HepG2 (cell line): ENCODE measurements around the gene SARNP. TPM values are rescaled to one million over a fixed set of nuclear protein-coding genes. Genes with fewer than 3 reads are reported as not detected.

Experiments
- ATAC-seq: fragments of 200-7000 bp; cut with Tn5 transposase; 3 replicates; pipeline ENCODE4 v1.9.1; 2020; ENCODE audit warnings: mild to moderate bottlenecking, moderate library complexity
- BruUV-seq: library from RNA; stranded (reverse); fragments of 400-500 nt; replicated peaks from 2 replicates; lab custom pipeline; 2021; lab: Mats Ljungman, UMichigan
- CTCF ChIA-PET: fragments of 300-600 bp; formaldehyde crosslinking; extraction: SDS; loops from one replicate; lab custom pipeline; 2021; ENCODE audit warnings: low total read pairs, inconsistent platforms, low intra/inter-chr PET ratio; lab: Yijun Ruan, JAX
- POLR2A ChIA-PET: fragments of 350-600 bp; sonication (Branson Sonifier 250); formaldehyde crosslinking; loops from one replicate; lab custom pipeline; 2020; ENCODE audit warnings: antibody characterized with exemption, inconsistent platforms; lab: Yijun Ruan, JAX
- DNase-seq: peaks from one replicate; pipeline ENCODE4 v3.0.0-alpha.2; 2015; ENCODE audit warnings: low spot score
- FAIRE-seq: peaks from 3 replicates; lab custom pipeline; 2011; peaks lifted over from hg19 to GRCh38; lab: Jason Lieb, UNC
- H2AFZ ChIP-seq: one replicate; pipeline ENCODE4 v1.6.1; 2011; ENCODE audit warnings: low read length, inconsistent platforms
- H3K27ac ChIP-seq: fragments of 300-600 bp; 3 replicates; pipeline ENCODE4 v1.8.0; 2011; ENCODE audit warnings: mixed run types, mild to moderate bottlenecking, mixed read lengths, low read length, inconsistent platforms; ENCODE audit not compliant: insufficient read depth; ENCODE audit errors: extremely low read length
- H3K27me3 ChIP-seq, 2 experiments: fragments of 200-600 bp in 1 of 2; 2 replicates in 1 of 2; 3 replicates in 1 of 2; pipeline versions ENCODE4 v1.6.0 to v1.8.0; 2011; ENCODE audit warnings: low read length in 2 of 2, mild to moderate bottlenecking in 2 of 2, moderate library complexity in 2 of 2, inconsistent platforms in 1 of 2; ENCODE audit not compliant: insufficient read depth in 2 of 2, control insufficient read depth in 1 of 2
- H3K36me3 ChIP-seq, 2 experiments: fragments of 200-600 bp in 1 of 2; replicated peaks in 1 of 2; 2 replicates in 1 of 2; 3 replicates in 1 of 2; pipeline versions ENCODE4 v1.5.1 to v1.8.0; 2011; ENCODE audit warnings: low read length in 2 of 2, inconsistent platforms in 1 of 2; ENCODE audit not compliant: insufficient read depth in 2 of 2, control insufficient read depth in 1 of 2
- H3K4me1 ChIP-seq: 2 replicates; pipeline ENCODE4 v1.5.1; 2012; ENCODE audit warnings: low read length, inconsistent platforms; ENCODE audit not compliant: insufficient read depth
- H3K4me2 ChIP-seq: 2 replicates; pipeline ENCODE4 v1.6.0; 2011; ENCODE audit warnings: low read depth, low read length, inconsistent platforms
- H3K4me3 ChIP-seq, 3 experiments: fragments of 200-600 bp in 1 of 3; sonication (generic), shearing (Covaris generic) in 1 of 3; replicated peaks in 1 of 3; 2 replicates each; pipeline ENCODE4 v1.5.1; 2011 to 2016; ENCODE audit warnings: low read length in 3 of 3, inconsistent platforms in 2 of 3, low read depth in 2 of 3, mild to moderate bottlenecking in 2 of 3, control low read depth in 1 of 3, mixed read lengths in 1 of 3; ENCODE audit not compliant: insufficient read depth in 1 of 3
- H3K79me2 ChIP-seq: one replicate; pipeline ENCODE4 v1.6.1; 2011; ENCODE audit warnings: low read length, inconsistent platforms; ENCODE audit not compliant: insufficient read depth
- H3K9ac ChIP-seq: 2 replicates; pipeline ENCODE4 v1.6.0; 2011; ENCODE audit warnings: mild to moderate bottlenecking, low read depth, low read length, inconsistent platforms; ENCODE audit not compliant: insufficient read depth
- H3K9me3 ChIP-seq: 2 replicates; pipeline ENCODE4 v1.5.1; 2012; ENCODE audit warnings: mild to moderate bottlenecking, low read length
- H4K20me1 ChIP-seq: 2 replicates; pipeline ENCODE4 v1.6.0; 2011; ENCODE audit warnings: inconsistent platforms, mild to moderate bottlenecking, low read length, moderate library complexity; ENCODE audit not compliant: insufficient read depth
- BHLHE40 ChIP-seq: IDR thresholded peaks from 2 replicates; pipeline ENCODE4 v1.6.1; 2011; ENCODE audit warnings: low read length, improper control_type of control experiment
- NCOA2 ChIP-seq: sonication (generic); formaldehyde crosslinking; IDR thresholded peaks from 2 replicates; pipeline ENCODE4 v1.8.0; 2022; ENCODE audit warnings: inconsistent platforms
- SMAD9 ChIP-seq: sonication (generic); formaldehyde crosslinking; IDR thresholded peaks from 2 replicates; pipeline ENCODE4 v1.5.1; 2020; ENCODE audit warnings: mild to moderate bottlenecking, missing genetic modification reagents
- SMARCE1 ChIP-seq: fragments of 450-650 bp; IDR thresholded peaks from 2 replicates; pipeline ENCODE4 v1.6.1; 2017; ENCODE audit warnings: borderline replicate concordance
- STAG1 ChIP-seq: sonication (generic); formaldehyde crosslinking; IDR thresholded peaks from 2 replicates; pipeline ENCODE4 v1.4.0; 2020; ENCODE audit warnings: missing genetic modification reagents
- THAP11 ChIP-seq: IDR thresholded peaks from 2 replicates; pipeline ENCODE4 v1.6.1; 2016; ENCODE audit warnings: missing biosample characterization, missing genetic modification reagents
- ZFP36 ChIP-seq: fragments of 150-350 bp; IDR thresholded peaks from 2 replicates; pipeline ENCODE4 v1.6.1; 2018; ENCODE audit warnings: borderline replicate concordance, low read length, low read depth; ENCODE audit not compliant: partially characterized antibody
- ZNF746 ChIP-seq: sonication (generic); formaldehyde crosslinking; IDR thresholded peaks from 2 replicates; pipeline ENCODE4 v1.8.0; 2022; ENCODE audit warnings: mild to moderate bottlenecking, missing genetic modification reagents
- ZSCAN20 ChIP-seq: sonication (generic); formaldehyde crosslinking; IDR thresholded peaks from 2 replicates; pipeline ENCODE4 v1.4.0; 2020; ENCODE audit warnings: missing genetic modification reagents, mild to moderate bottlenecking, borderline replicate concordance
- WGBS: methylation state at CpG from one replicate; pipeline ENCODE4 v1.1.6; 2017; ENCODE audit warnings: low lambda C conversion rate; 5-methylcytosine and 5-hydroxymethylcytosine counted together
- in situ Hi-C: cut with HindIII; loops from 2 replicates; pipeline ENCODE4 v1.10.0; 2017; ENCODE audit warnings: low pct_unique_long_range_greater_than_20kb; ENCODE audit not compliant: extremely low pct_ligation_motif_present
- intact Hi-C: fragments of 100-400 bp; cut with micrococcal nuclease; formaldehyde crosslinking; loops from one replicate; pipeline ENCODE4 v1.10.0; 2022; ENCODE audit not compliant: unreplicated experiment
- polyA plus RNA-seq, 8 experiments: library from polyadenylated mRNA; depleted of rRNA in 3 of 8; stranded (reverse) in 7 of 8; unstranded in 1 of 8; fragments of >200 nt; fragmentation: Illumina TruSeq in 4 of 8; extraction: Trizol in 4 of 8; gene quantifications; 2 replicates each; pipeline versions ENCODE4 v1.2.1 to v1.2.3, GENCODE V29; 2011 to 2016; ENCODE audit warnings: low read depth in 4 of 8, missing spikeins in 1 of 8, mixed read lengths in 1 of 8; ENCODE audit not compliant: insufficient read depth in 1 of 8
- total RNA-seq, 5 experiments: library from RNA; depleted of rRNA; stranded (reverse); fragments of >200 nt; fragmentation: Illumina TruSeq; extraction: Trizol; gene quantifications; 2 replicates each; pipeline ENCODE4 v1.2.3, GENCODE V29; 2016; ENCODE audit warnings: low read depth in 1 of 5
- TF ChIP-seq, protein P1 (sequence below): sonication (generic); formaldehyde crosslinking; IDR thresholded peaks from 2 replicates; pipeline ENCODE4 v1.4.0; 2020; ENCODE audit warnings: missing genetic modification reagents, borderline replicate concordance
- TF ChIP-seq, protein P2 (sequence below): sonication (generic); formaldehyde crosslinking; IDR thresholded peaks from 2 replicates; pipeline ENCODE4 v1.5.0; 2020; ENCODE audit warnings: mild to moderate bottlenecking, missing genetic modification reagents, moderate library complexity
- TF ChIP-seq, protein P3 (sequence below): sonication (generic); formaldehyde crosslinking; conservative IDR thresholded peaks from 2 replicates; pipeline ENCODE4 v1.5.0; 2020; ENCODE audit warnings: missing genetic modification reagents
- TF ChIP-seq, protein P4 (sequence below): sonication (generic); formaldehyde crosslinking; IDR thresholded peaks from 2 replicates; pipeline ENCODE4 v1.4.0; 2020; ENCODE audit warnings: missing genetic modification reagents

The SARNP gene
- total and polyA plus RNA-seq, 2 of the 13 experiments (the other 11 are each of a cell fraction or from before 2014, with no cell fraction given) = 59.0 to 95.4 TPM

DNA sequence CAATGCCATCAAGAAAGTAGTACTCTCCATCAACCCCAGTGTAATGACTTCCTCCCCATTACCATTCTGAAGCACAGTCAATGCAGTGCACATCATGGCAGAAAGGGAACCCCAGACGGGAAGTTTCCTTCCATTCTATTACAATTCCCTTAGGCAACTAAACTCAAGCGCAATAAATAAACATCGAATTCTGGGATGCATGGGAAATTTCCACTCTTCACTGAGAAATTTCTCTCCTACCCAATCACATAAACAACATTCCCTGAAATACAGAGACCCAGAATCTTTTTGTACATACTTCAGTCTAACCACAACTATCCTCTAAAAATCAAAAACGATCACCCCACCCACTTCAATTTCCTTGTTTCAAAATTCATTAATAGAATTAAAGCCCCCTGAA lies 20.0 kb downstream of the SARNP start (continued):
- TF ChIP-seq THAP11 (no peak), SMARCE1 (no peak)

DNA sequence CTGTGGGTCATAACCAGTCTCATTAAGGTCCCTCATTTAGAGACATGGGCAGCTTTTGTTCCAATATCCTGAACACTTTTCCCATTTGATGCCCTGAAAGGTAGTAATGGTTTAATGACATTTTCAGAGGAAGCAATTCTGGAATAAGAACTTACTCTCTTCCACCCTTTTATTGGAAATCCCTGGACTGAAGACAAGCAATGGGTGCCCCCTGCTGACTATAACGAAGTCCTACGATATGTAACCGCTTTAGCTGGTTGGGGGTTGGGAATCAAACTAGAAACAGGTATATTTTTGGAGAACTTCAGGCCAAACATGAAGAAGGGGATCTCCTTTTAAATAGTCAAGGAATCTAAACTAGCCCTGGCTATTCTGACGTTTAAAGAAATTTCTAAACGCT lies 20.5 kb downstream of the SARNP start:
- FAIRE-seq (peak; percentile 52), DNase-seq (peak; percentile 51), ATAC-seq (peak; percentile 43; the same call in 2 of the 3 replicates)
- Histone ChIP-seq H3K79me2 (no peaks in the 10 kb centered on the region), H3K36me3 (peaks cover 11 to 89% of the 10 kb centered on the region in 2 experiments), H3K27me3 (no peaks in the 10 kb centered on the region), H3K4me2 (no peak overlapping the region), H3K9me3 (no peaks in the 10 kb centered on the region), H3K4me3 (no peak overlapping the region), H3K27ac (no peak overlapping the region), H4K20me1 (no peaks in the 10 kb centered on the region; the same call in 1 of the 2 replicates), H2AFZ (no peak overlapping the region), H3K9ac (no peak overlapping the region), H3K4me1 (no peaks in the 10 kb centered on the region)
- intact Hi-C loops = loop anchor here (1.0 kb wide), 1 partner anchor 58 kb away; no protein-coding TSS in a partner anchor
- no TSS peak for BruUV-seq
- CTCF ChIA-PET = interaction anchor here (2.0 kb wide), 1 partner anchor 58 kb away, joined by 15 read pairs; no protein-coding TSS in a partner anchor
- POLR2A ChIA-PET = interaction anchor here (1.0 to 1.2 kb wide), 3 partner anchors 21 to 58 kb away, joined by 3 read pairs; partner anchors contain the start of genes DNAJC14, ORMDL2 and SARNP
- WGBS = 81% methylated on average over 5 of the region's 5 CpGs
- in situ Hi-C loops = loop anchor here (5.0 kb wide), 1 partner anchor 60 kb away; no protein-coding TSS in a partner anchor
- TF ChIP-seq, protein P1, sequence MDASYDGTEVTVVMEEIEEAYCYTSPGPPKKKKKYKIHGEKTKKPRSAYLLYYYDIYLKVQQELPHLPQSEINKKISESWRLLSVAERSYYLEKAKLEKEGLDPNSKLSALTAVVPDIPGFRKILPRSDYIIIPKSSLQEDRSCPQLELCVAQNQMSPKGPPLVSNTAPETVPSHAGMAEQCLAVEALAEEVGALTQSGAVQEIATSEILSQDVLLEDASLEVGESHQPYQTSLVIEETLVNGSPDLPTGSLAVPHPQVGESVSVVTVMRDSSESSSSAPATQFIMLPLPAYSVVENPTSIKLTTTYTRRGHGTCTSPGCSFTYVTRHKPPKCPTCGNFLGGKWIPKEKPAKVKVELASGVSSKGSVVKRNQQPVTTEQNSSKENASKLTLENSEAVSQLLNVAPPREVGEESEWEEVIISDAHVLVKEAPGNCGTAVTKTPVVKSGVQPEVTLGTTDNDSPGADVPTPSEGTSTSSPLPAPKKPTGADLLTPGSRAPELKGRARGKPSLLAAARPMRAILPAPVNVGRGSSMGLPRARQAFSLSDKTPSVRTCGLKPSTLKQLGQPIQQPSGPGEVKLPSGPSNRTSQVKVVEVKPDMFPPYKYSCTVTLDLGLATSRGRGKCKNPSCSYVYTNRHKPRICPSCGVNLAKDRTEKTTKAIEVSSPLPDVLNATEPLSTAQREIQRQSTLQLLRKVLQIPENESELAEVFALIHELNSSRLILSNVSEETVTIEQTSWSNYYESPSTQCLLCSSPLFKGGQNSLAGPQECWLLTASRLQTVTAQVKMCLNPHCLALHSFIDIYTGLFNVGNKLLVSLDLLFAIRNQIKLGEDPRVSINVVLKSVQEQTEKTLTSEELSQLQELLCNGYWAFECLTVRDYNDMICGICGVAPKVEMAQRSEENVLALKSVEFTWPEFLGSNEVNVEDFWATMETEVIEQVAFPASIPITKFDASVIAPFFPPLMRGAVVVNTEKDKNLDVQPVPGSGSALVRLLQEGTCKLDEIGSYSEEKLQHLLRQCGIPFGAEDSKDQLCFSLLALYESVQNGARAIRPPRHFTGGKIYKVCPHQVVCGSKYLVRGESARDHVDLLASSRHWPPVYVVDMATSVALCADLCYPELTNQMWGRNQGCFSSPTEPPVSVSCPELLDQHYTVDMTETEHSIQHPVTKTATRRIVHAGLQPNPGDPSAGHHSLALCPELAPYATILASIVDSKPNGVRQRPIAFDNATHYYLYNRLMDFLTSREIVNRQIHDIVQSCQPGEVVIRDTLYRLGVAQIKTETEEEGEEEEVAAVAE = no peak
- TF ChIP-seq, protein P2, sequence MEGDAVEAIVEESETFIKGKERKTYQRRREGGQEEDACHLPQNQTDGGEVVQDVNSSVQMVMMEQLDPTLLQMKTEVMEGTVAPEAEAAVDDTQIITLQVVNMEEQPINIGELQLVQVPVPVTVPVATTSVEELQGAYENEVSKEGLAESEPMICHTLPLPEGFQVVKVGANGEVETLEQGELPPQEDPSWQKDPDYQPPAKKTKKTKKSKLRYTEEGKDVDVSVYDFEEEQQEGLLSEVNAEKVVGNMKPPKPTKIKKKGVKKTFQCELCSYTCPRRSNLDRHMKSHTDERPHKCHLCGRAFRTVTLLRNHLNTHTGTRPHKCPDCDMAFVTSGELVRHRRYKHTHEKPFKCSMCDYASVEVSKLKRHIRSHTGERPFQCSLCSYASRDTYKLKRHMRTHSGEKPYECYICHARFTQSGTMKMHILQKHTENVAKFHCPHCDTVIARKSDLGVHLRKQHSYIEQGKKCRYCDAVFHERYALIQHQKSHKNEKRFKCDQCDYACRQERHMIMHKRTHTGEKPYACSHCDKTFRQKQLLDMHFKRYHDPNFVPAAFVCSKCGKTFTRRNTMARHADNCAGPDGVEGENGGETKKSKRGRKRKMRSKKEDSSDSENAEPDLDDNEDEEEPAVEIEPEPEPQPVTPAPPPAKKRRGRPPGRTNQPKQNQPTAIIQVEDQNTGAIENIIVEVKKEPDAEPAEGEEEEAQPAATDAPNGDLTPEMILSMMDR = peak; percentile 62
- no peak for TF ChIP-seq ZSCAN20 (CRISPR knock-in tag)
- TF ChIP-seq NCOA2 (CRISPR knock-in tag) = no peak
- TF ChIP-seq ZFP36 = no peak
- TF ChIP-seq STAG1 (CRISPR knock-in tag) = peak; percentile 56
- no peak for TF ChIP-seq BHLHE40
- no peak for TF ChIP-seq SMAD9 (CRISPR knock-in tag)
- TF ChIP-seq, protein P3, sequence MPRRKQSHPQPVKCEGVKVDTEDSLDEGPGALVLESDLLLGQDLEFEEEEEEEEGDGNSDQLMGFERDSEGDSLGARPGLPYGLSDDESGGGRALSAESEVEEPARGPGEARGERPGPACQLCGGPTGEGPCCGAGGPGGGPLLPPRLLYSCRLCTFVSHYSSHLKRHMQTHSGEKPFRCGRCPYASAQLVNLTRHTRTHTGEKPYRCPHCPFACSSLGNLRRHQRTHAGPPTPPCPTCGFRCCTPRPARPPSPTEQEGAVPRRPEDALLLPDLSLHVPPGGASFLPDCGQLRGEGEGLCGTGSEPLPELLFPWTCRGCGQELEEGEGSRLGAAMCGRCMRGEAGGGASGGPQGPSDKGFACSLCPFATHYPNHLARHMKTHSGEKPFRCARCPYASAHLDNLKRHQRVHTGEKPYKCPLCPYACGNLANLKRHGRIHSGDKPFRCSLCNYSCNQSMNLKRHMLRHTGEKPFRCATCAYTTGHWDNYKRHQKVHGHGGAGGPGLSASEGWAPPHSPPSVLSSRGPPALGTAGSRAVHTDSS (CRISPR knock-in tag) = no peak
- TF ChIP-seq ZNF746 = no peak
- TF ChIP-seq, protein P4, sequence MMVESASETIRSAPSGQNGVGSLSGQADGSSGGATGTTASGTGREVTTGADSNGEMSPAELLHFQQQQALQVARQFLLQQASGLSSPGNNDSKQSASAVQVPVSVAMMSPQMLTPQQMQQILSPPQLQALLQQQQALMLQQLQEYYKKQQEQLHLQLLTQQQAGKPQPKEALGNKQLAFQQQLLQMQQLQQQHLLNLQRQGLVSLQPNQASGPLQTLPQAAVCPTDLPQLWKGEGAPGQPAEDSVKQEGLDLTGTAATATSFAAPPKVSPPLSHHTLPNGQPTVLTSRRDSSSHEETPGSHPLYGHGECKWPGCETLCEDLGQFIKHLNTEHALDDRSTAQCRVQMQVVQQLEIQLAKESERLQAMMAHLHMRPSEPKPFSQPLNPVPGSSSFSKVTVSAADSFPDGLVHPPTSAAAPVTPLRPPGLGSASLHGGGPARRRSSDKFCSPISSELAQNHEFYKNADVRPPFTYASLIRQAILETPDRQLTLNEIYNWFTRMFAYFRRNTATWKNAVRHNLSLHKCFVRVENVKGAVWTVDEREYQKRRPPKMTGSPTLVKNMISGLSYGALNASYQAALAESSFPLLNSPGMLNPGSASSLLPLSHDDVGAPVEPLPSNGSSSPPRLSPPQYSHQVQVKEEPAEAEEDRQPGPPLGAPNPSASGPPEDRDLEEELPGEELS (CRISPR knock-in tag) = no peak
